ENCODE results near the gene AICDA.
"Not testable (repeated sequence)": the region's sequence is repeated elsewhere in the genome, so short reads cannot be mapped to it uniquely, and the experiment has no call there.

AICDA gene

DNA sequence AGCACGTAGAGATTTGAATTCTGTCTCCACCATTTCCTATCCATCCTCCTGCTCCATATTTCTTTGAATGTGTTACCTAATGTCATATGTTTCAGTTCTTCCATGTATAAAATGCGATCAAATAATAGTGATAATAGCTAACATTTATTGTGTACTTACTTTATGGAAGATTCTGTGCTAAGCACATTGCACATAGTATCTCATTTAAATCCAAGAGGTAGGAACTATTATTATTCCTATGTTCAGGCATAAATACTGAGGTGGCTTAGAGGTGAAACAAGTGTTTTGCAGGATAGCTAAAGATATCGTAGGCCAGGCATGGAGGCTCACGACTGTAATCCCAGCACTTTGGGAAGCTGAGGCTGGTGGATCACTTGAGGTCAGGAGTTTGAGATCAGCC is 17.5 kb upstream of the AICDA start:
- H3K4me2 ChIP-seq (ENCODE audit: low read depth, low read length, poor library complexity, severe bottlenecking): no peak overlapping the region
- H3K36me3 ChIP-seq (ENCODE audit: insufficient read depth, low read length): no peaks in the 10 kb centered on the region
- no peaks in the 10 kb centered on the region for H3K79me2 ChIP-seq (ENCODE audit: insufficient read depth, low read length)
- H3K4me1 ChIP-seq (ENCODE audit: insufficient read depth, low read length, poor library complexity, severe bottlenecking): no peaks in the 10 kb centered on the region
- H3F3A ChIP-seq (ENCODE audit: low read depth): no peaks in the 10 kb centered on the region
- H3K9me2 ChIP-seq (replicated peaks; ENCODE audit: low read depth, low read length): no peaks in the 10 kb centered on the region
- H3K9me3 ChIP-seq (ENCODE audit: insufficient read depth, low read depth, low read length): no peaks in the 10 kb centered on the region
- H3K9ac ChIP-seq (ENCODE audit: low read depth, low read length, poor library complexity, severe bottlenecking): no peak overlapping the region
- no peaks in the 10 kb centered on the region for H4K20me1 ChIP-seq (ENCODE audit: insufficient read depth, low read length, poor library complexity, severe bottlenecking)
- no peaks in the 10 kb centered on the region for H3K27me3 ChIP-seq (ENCODE audit: insufficient read depth, low read length, poor library complexity, severe bottlenecking)
- TF ChIP-seq, protein P1, sequence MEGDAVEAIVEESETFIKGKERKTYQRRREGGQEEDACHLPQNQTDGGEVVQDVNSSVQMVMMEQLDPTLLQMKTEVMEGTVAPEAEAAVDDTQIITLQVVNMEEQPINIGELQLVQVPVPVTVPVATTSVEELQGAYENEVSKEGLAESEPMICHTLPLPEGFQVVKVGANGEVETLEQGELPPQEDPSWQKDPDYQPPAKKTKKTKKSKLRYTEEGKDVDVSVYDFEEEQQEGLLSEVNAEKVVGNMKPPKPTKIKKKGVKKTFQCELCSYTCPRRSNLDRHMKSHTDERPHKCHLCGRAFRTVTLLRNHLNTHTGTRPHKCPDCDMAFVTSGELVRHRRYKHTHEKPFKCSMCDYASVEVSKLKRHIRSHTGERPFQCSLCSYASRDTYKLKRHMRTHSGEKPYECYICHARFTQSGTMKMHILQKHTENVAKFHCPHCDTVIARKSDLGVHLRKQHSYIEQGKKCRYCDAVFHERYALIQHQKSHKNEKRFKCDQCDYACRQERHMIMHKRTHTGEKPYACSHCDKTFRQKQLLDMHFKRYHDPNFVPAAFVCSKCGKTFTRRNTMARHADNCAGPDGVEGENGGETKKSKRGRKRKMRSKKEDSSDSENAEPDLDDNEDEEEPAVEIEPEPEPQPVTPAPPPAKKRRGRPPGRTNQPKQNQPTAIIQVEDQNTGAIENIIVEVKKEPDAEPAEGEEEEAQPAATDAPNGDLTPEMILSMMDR (conservative IDR thresholded peaks at IDR 0.05; ENCODE audit: low read length): no peak
- no peak for TF ChIP-seq EZH2phosphoT487 (IDR thresholded peaks at IDR 0.05; ENCODE audit: borderline replicate concordance)
- no peak overlapping the region for H3K4me3 ChIP-seq (ENCODE audit: low read length, poor library complexity, severe bottlenecking)
- H2AFZ ChIP-seq (ENCODE audit: low read length): no peak overlapping the region

- H3K4me1 ChIP-seq (ENCODE audit: insufficient read depth, low read length, poor library complexity, severe bottlenecking): no peaks in the 10 kb centered on the region
- H3K27me3 ChIP-seq (ENCODE audit: insufficient read depth, low read length, poor library complexity, severe bottlenecking): no peaks in the 10 kb centered on the region
- H3K4me2 ChIP-seq (ENCODE audit: low read depth, low read length, poor library complexity, severe bottlenecking): no peak overlapping the region
- no peaks in the 10 kb centered on the region for H3K79me2 ChIP-seq (ENCODE audit: insufficient read depth, low read length)
- no peaks in the 10 kb centered on the region for H3K9me3 ChIP-seq (ENCODE audit: insufficient read depth, low read depth, low read length)
- no peaks in the 10 kb centered on the region for H3K36me3 ChIP-seq (ENCODE audit: insufficient read depth, low read length)
- no peak overlapping the region for H2AFZ ChIP-seq (ENCODE audit: low read length)
- H3K4me3 ChIP-seq (ENCODE audit: low read length, poor library complexity, severe bottlenecking): no peak overlapping the region
- H3K9me2 ChIP-seq (replicated peaks; ENCODE audit: low read depth, low read length): no peaks in the 10 kb centered on the region
- TF ChIP-seq, protein P1 (conservative IDR thresholded peaks at IDR 0.05; ENCODE audit: low read length): no peak
- no peak for TF ChIP-seq EZH2phosphoT487 (IDR thresholded peaks at IDR 0.05; ENCODE audit: borderline replicate concordance)
- no peak overlapping the region for H3K9ac ChIP-seq (ENCODE audit: low read depth, low read length, poor library complexity, severe bottlenecking)
- H4K20me1 ChIP-seq (ENCODE audit: insufficient read depth, low read length, poor library complexity, severe bottlenecking): no peaks in the 10 kb centered on the region
- H3F3A ChIP-seq (ENCODE audit: low read depth): no peaks in the 10 kb centered on the region
These were observed 16.9 kb upstream of the AICDA start for GRCh38 chr12:8629486-8630033.

- Histone ChIP-seq H4K20me1 (ENCODE audit: insufficient read depth, low read length, poor library complexity, severe bottlenecking) (no peaks in the 10 kb centered on the region), H3K4me3 (ENCODE audit: low read length, poor library complexity, severe bottlenecking) (no peak overlapping the region), H3F3A (ENCODE audit: low read depth) (no peaks in the 10 kb centered on the region), H3K4me2 (ENCODE audit: low read depth, low read length, poor library complexity, severe bottlenecking) (no peak overlapping the region), H3K9ac (ENCODE audit: low read depth, low read length, poor library complexity, severe bottlenecking) (no peak overlapping the region), H3K9me2 (replicated peaks; ENCODE audit: low read depth, low read length) (no peaks in the 10 kb centered on the region), H2AFZ (ENCODE audit: low read length) (no peak overlapping the region), H3K9me3 (ENCODE audit: insufficient read depth, low read depth, low read length) (no peaks in the 10 kb centered on the region), H3K4me1 (ENCODE audit: insufficient read depth, low read length, poor library complexity, severe bottlenecking) (no peaks in the 10 kb centered on the region), H3K36me3 (ENCODE audit: insufficient read depth, low read length) (no peaks in the 10 kb centered on the region), H3K27me3 (ENCODE audit: insufficient read depth, low read length, poor library complexity, severe bottlenecking) (no peaks in the 10 kb centered on the region), H3K79me2 (ENCODE audit: insufficient read depth, low read length) (no peaks in the 10 kb centered on the region)
- TF ChIP-seq EZH2phosphoT487 (IDR thresholded peaks at IDR 0.05; ENCODE audit: borderline replicate concordance): no peak
- TF ChIP-seq, protein P1 (conservative IDR thresholded peaks at IDR 0.05; ENCODE audit: low read length): no peak
These were observed 16.1 kb upstream of the AICDA start for GRCh38 chr12:8628731-8629130.

DNA sequence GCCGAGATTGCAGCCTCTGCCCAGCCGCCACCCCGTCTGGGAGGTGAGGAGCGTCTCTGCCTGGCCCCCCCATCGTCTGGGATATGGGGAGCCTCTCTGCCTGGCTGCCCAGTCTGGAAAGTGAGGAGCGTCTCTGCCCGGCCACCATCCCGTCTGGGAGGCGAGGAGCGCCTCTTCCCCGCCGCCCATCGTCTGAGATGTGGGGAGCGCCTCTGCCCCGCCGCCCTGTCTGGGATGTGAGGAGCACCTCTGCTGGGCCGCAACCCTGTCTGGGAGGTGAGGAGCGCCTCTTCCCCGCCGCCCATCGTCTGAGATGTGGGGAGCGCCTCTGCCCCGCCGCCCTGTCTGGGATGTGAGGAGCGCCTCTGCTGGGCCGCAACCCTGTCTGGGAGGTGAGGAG is 12.1 kb upstream of the AICDA start:
- not testable (repeated sequence) for H2AFZ ChIP-seq (ENCODE audit: low read length); H3F3A ChIP-seq (ENCODE audit: low read depth); H3K79me2 ChIP-seq (ENCODE audit: insufficient read depth, low read length); H4K20me1 ChIP-seq (ENCODE audit: insufficient read depth, low read length, poor library complexity, severe bottlenecking); H3K9me3 ChIP-seq (ENCODE audit: insufficient read depth, low read depth, low read length); H3K36me3 ChIP-seq (ENCODE audit: insufficient read depth, low read length); H3K4me2 ChIP-seq (ENCODE audit: low read depth, low read length, poor library complexity, severe bottlenecking); H3K4me1 ChIP-seq (ENCODE audit: insufficient read depth, low read length, poor library complexity, severe bottlenecking); H3K9me2 ChIP-seq (replicated peaks; ENCODE audit: low read depth, low read length); H3K27me3 ChIP-seq (ENCODE audit: insufficient read depth, low read length, poor library complexity, severe bottlenecking); H3K9ac ChIP-seq (ENCODE audit: low read depth, low read length, poor library complexity, severe bottlenecking); H3K4me3 ChIP-seq (ENCODE audit: low read length, poor library complexity, severe bottlenecking)
